Measurements from ENCODE around the gene WDR62. TPM values are rescaled to one million over a fixed set of nuclear protein-coding genes. Genes with fewer than 3 reads are reported as not detected.

WDR62 gene
- total and polyA plus RNA-seq, 8 donors = 0.12 to 0.49 (median 0.37) TPM

GRCh38 chr19:36081385-36081784, 26.7 kb downstream of the WDR62 start:
- Histone ChIP-seq H3K27me3 (no peaks in the 10 kb centered on the region), H3K4me1 (no peaks in the 10 kb centered on the region), H3K9me3 (no peaks in the 10 kb centered on the region), H3K36me3 (no peaks in the 10 kb centered on the region), H3K27ac (no peak overlapping the region), H3K4me3 (no peak overlapping the region)
- ATAC-seq (no peak), DNase-seq (no peak), FAIRE-seq (no peak)
- intact Hi-C loops (cut with DNase I) = no loop called here
- 92 to 97% methylated on average over 3 of the region's 3 CpGs for WGBS, 2 donors
- no peak for TF ChIP-seq CTCF (IDR thresholded peaks at IDR 0.05)

GRCh38 chr19:36081894-36082293, 27.2 kb downstream of the WDR62 start:
- 92 to 94% methylated on average over 7 of the region's 7 CpGs for WGBS, 2 donors
- TF ChIP-seq CTCF (IDR thresholded peaks at IDR 0.05) = no peak
- H3K4me1 ChIP-seq = no peaks in the 10 kb centered on the region
- no peak for FAIRE-seq
- H3K27me3 ChIP-seq = no peaks in the 10 kb centered on the region
- intact Hi-C loops (cut with DNase I) = no loop called here
- no peak overlapping the region for H3K27ac ChIP-seq
- H3K9me3 ChIP-seq = no peaks in the 10 kb centered on the region
- no peaks in the 10 kb centered on the region for H3K36me3 ChIP-seq
- no peak overlapping the region for H3K4me3 ChIP-seq
- no peak for ATAC-seq
- no peak for DNase-seq

- 84 to 87% methylated on average over 13 of the region's 13 CpGs for WGBS, 2 donors
- no peaks in the 10 kb centered on the region for H3K27me3 ChIP-seq
- FAIRE-seq = no peak
Measured at GRCh38 chr19:36082916-36083315, 28.2 kb downstream of the WDR62 start.

GRCh38 chr19:36084231-36085009, 29.7 kb downstream of the WDR62 start:
- no peak overlapping the region for H3K4me3 ChIP-seq
- TF ChIP-seq CTCF (IDR thresholded peaks at IDR 0.05) = no peak
- ATAC-seq (no peak), FAIRE-seq (no peak), DNase-seq (no peak)
- WGBS, 2 donors = 91 to 96% methylated on average over 12 of the region's 12 CpGs
- no peaks in the 10 kb centered on the region for H3K4me1 ChIP-seq
- no peak overlapping the region for H3K27ac ChIP-seq
- H3K9me3 ChIP-seq = no peaks in the 10 kb centered on the region
- intact Hi-C loops (cut with DNase I) = no loop called here
- H3K27me3 ChIP-seq = no peaks in the 10 kb centered on the region
- no peaks in the 10 kb centered on the region for H3K36me3 ChIP-seq

More at GRCh38 chr19:36082916-36083315, 28.2 kb downstream of the WDR62 start:
- TF ChIP-seq CTCF (IDR thresholded peaks at IDR 0.05) = no peak
- Histone ChIP-seq H3K4me3 (no peak overlapping the region), H3K9me3 (no peaks in the 10 kb centered on the region), H3K4me1 (no peaks in the 10 kb centered on the region), H3K36me3 (no peaks in the 10 kb centered on the region), H3K27ac (no peak overlapping the region)
- no peak for ATAC-seq
- no peak for DNase-seq
- intact Hi-C loops (cut with DNase I) = no loop called here

- no peaks in the 10 kb centered on the region for H3K27me3 ChIP-seq
- no peaks in the 10 kb centered on the region for H3K36me3 ChIP-seq
- DNase-seq = no peak
- no peak overlapping the region for H3K27ac ChIP-seq
- no peak overlapping the region for H3K4me3 ChIP-seq
- H3K4me1 ChIP-seq = no peaks in the 10 kb centered on the region
- no peak for ATAC-seq
- intact Hi-C loops (cut with DNase I) = no loop called here
- WGBS, 2 donors = 94 to 96% methylated on average over 9 of the region's 9 CpGs
- H3K9me3 ChIP-seq = no peaks in the 10 kb centered on the region
- no peak for TF ChIP-seq CTCF (IDR thresholded peaks at IDR 0.05)
- no peak for FAIRE-seq
Measured at GRCh38 chr19:36086326-36086725, 31.6 kb downstream of the WDR62 start.

Measured in pancreas (tissue), 10 donors.